GM12892 (cell line): ENCODE measurements around the gene CHRFAM7A.
"Not testable (repeated sequence)": the region's sequence is repeated elsewhere in the genome, so short reads cannot be mapped to it uniquely, and the experiment has no call there.

Experiments
- POLR2A ChIP-seq: IDR thresholded peaks from 2 replicates; pipeline ENCODE4 v1.6.1; 2011; ENCODE audit warnings: low read depth, low read length, control low read depth
- POLR2AphosphoS5 ChIP-seq: IDR thresholded peaks from 2 replicates; pipeline ENCODE4 v1.6.1; 2011; ENCODE audit warnings: low read depth, low read length, control low read depth

- TF ChIP-seq POLR2AphosphoS5, POLR2A: not testable (repeated sequence)
Observed at GRCh38 chr15:30407636-30408035, 14.3 kb upstream of the CHRFAM7A start.
